Measurements from ENCODE around the gene AGER. TPM values are rescaled to one million over a fixed set of nuclear protein-coding genes. Genes with fewer than 3 reads are reported as not detected.
"Not testable (repeated sequence)": the region's sequence is repeated elsewhere in the genome, so short reads cannot be mapped to it uniquely, and the experiment has no call there.

AGER gene
- total RNA-seq, 1 donor from 2014 or later = 4.1 TPM

GRCh38 chr6:32195902-32196681 is 12.0 kb upstream of the AGER start:
- no peaks in the 10 kb centered on the region for H3K9me3 Mint-ChIP-seq (ENCODE audit: unreplicated experiment)
- H3K27ac Mint-ChIP-seq (ENCODE audit: unreplicated experiment) = peak overlapping the region; percentile 100
- H3K27me3 Mint-ChIP-seq (ENCODE audit: unreplicated experiment) = no peaks in the 10 kb centered on the region
- H3K4me1 Mint-ChIP-seq (ENCODE audit: unreplicated experiment) = peaks cover 35% of the 10 kb centered on the region
- peak overlapping the region; percentile 96 for H3K4me3 Mint-ChIP-seq (ENCODE audit: unreplicated experiment)
- no peaks in the 10 kb centered on the region for H3K36me3 Mint-ChIP-seq (ENCODE audit: unreplicated experiment)
- no peak for TF ChIP-seq CTCF (IDR thresholded peaks at IDR 0.05)
- peak; percentile 92 for DNase-seq (ENCODE audit: extremely low spot score, unreplicated experiment)

- Mint-ChIP-seq H3K4me3 (ENCODE audit: unreplicated experiment) (peak overlapping the region; percentile 96), H3K27me3 (ENCODE audit: unreplicated experiment) (no peaks in the 10 kb centered on the region), H3K36me3 (ENCODE audit: unreplicated experiment) (no peaks in the 10 kb centered on the region), H3K27ac (ENCODE audit: unreplicated experiment) (peak overlapping the region; percentile 100), H3K9me3 (ENCODE audit: unreplicated experiment) (no peaks in the 10 kb centered on the region), H3K4me1 (ENCODE audit: unreplicated experiment) (peaks cover 38% of the 10 kb centered on the region)
- DNase-seq (ENCODE audit: extremely low spot score, unreplicated experiment) = peak; percentile 100
- peak; percentile 31 for TF ChIP-seq CTCF (IDR thresholded peaks at IDR 0.05)
Measured at GRCh38 chr6:32195652-32195901, 11.5 kb upstream of the AGER start.

DNA sequence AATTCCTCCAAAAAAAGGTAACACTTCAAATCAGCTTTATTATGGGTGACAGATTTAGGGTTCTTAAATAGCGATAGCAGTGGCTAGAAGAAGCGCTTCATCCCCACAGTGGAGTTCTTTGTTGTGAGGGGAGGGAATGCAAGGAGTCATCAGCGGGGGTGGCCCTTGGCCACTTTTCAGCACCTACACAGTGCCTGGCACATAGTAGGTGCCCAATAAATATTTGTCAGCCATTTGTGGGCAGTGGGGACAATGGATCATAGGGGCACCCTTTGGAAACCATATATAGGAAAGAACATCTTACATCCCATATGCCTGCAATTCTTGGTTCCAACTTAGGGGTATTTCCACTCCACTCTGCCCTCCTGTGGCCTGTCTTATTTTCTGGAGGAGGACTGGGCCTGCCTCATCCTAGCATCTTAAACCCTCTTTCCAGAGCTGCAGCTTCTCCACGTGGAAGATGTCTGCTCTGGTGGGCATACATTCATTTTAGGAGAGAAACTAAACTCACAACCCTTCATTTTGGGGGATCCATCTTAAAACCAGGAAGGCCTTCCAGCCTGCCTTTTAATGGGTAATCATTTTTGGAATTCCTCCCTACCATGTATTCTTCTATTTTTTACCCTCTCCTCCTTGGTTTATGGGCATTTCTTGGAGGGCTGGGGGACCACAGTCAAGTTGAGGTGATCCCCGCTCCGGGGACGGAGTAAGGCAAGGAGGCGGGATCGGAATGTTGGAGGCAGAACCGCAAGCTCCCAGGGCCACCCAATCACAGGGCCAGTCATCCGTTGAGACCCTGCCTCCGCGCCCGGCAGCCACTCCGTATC is 11.0 kb upstream of the AGER start:
- peak overlapping the region; percentile 98 for H3K27ac Mint-ChIP-seq (ENCODE audit: unreplicated experiment)
- peaks cover 43% of the 10 kb centered on the region for H3K4me1 Mint-ChIP-seq (ENCODE audit: unreplicated experiment)
- H3K4me3 Mint-ChIP-seq (ENCODE audit: unreplicated experiment) = peak overlapping the region; percentile 77
- no peaks in the 10 kb centered on the region for H3K9me3 Mint-ChIP-seq (ENCODE audit: unreplicated experiment)
- no peaks in the 10 kb centered on the region for H3K27me3 Mint-ChIP-seq (ENCODE audit: unreplicated experiment)
- no peak for DNase-seq (ENCODE audit: extremely low spot score, unreplicated experiment)
- H3K36me3 Mint-ChIP-seq (ENCODE audit: unreplicated experiment) = no peaks in the 10 kb centered on the region
- TF ChIP-seq CTCF (IDR thresholded peaks at IDR 0.05) = peak; percentile 64

DNA sequence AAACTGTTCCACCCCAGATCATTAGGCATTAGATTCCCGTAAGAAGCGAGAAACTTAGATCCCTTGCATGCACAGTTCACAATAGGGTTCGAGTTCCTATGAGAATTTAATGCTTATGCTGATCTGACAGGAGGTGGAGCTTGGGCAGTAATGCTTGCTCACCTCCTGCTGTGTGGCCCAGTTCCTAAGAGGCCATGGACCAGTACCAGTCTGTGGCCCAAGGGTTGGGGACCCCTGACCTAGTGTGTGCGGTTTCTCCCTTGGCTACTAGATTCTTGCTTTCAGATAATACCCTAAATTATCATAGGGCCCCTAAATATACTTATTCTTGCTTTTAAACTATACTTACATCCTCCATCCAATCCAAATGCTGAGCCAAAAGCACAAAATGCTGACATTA is 10.3 kb upstream of the AGER start:
- H3K4me3 Mint-ChIP-seq (ENCODE audit: unreplicated experiment) = no peak overlapping the region
- TF ChIP-seq CTCF (IDR thresholded peaks at IDR 0.05) = no peak
- peaks cover 43% of the 10 kb centered on the region for H3K4me1 Mint-ChIP-seq (ENCODE audit: unreplicated experiment)
- no peaks in the 10 kb centered on the region for H3K9me3 Mint-ChIP-seq (ENCODE audit: unreplicated experiment)
- DNase-seq (ENCODE audit: extremely low spot score, unreplicated experiment) = no peak
- peak overlapping the region; percentile 98 for H3K27ac Mint-ChIP-seq (ENCODE audit: unreplicated experiment)
- no peaks in the 10 kb centered on the region for H3K36me3 Mint-ChIP-seq (ENCODE audit: unreplicated experiment)
- H3K27me3 Mint-ChIP-seq (ENCODE audit: unreplicated experiment) = no peaks in the 10 kb centered on the region

- Mint-ChIP-seq H3K4me1 (ENCODE audit: unreplicated experiment) (peaks cover 56% of the 10 kb centered on the region), H3K27ac (ENCODE audit: unreplicated experiment) (peak overlapping the region; percentile 90)
- H3K27me3 Mint-ChIP-seq (ENCODE audit: unreplicated experiment); DNase-seq (ENCODE audit: extremely low spot score, unreplicated experiment); H3K4me3 Mint-ChIP-seq (ENCODE audit: unreplicated experiment); H3K9me3 Mint-ChIP-seq (ENCODE audit: unreplicated experiment); H3K36me3 Mint-ChIP-seq (ENCODE audit: unreplicated experiment): not testable (repeated sequence)
Measured at GRCh38 chr6:32193096-32193495, 9.0 kb upstream of the AGER start.

Data from osteocyte (in vitro differentiated cells).